ENCODE measurements around the gene MEGF6. TPM values are rescaled to one million over a fixed set of nuclear protein-coding genes. Genes with fewer than 3 reads are reported as not detected.

MEGF6 gene
- total and polyA plus RNA-seq, 2 experiments from 2014 or later: 11.6 to 21.9 TPM

DNA sequence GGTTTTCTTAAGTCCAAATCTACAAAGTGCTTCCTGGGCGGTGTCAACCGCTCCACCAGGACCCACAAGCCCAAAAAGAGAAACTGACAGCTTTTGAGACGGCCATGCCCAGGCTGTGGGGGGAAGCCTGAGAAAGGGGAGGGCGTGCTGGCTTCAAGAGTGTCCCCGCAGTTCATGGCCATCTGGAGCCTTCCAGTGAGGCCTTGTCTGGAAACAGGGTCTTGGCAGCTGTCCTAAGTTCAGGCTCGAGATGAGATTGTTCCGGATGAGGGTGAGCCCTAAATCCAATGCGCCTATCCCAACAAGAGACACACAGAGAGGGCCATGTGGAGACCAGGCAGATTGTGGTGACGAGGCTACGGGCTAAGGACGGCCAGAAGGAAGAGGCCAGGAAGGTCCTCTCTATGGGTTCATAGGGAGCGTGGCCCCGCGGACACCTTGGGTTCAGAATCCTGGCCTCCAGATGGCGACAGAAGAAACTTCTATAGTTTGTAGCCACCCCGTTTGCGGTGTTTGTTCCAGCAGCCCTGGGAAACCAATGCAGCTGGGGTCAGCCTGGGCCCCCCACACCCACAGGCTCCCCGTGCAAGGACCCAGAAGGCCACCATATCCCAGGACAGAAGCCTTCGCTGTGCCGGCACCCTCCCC is 86.6 kb downstream of the MEGF6 start:
- peaks cover 5% of the 10 kb centered on the region for H3K4me1 ChIP-seq (ENCODE audit: insufficient read depth)
- no peaks in the 10 kb centered on the region for H3K9me3 ChIP-seq (ENCODE audit: low read depth)
- DNase-seq (ENCODE audit: low spot score): no peak
- no peaks in the 10 kb centered on the region for H3K27me3 ChIP-seq
- H4K20me1 ChIP-seq (ENCODE audit: insufficient read depth, poor library complexity, severe bottlenecking): no peaks in the 10 kb centered on the region
- no peaks in the 10 kb centered on the region for H3K36me3 ChIP-seq (replicated peaks; ENCODE audit: insufficient read depth, low read depth)
- no peak overlapping the region for H3K27ac ChIP-seq
- H3K4me3 ChIP-seq: no peak overlapping the region
- H3K9me2 ChIP-seq (replicated peaks; ENCODE audit: insufficient read depth): no peaks in the 10 kb centered on the region
- no peak overlapping the region for H3K4me2 ChIP-seq
- TF ChIP-seq CTCF (IDR thresholded peaks at IDR 0.05; ENCODE audit: poor library complexity): no peak
- TF ChIP-seq EZH2 (IDR thresholded peaks at IDR 0.05; ENCODE audit: borderline replicate concordance): no peak
- no peak overlapping the region for H2AFZ ChIP-seq
- H3K79me2 ChIP-seq: no peaks in the 10 kb centered on the region
- 91% methylated on average over 20 of the region's 20 CpGs for WGBS (ENCODE audit: low lambda C conversion rate, missing lambda C conversion rate)

GRCh38 chr1:3523980-3524379 is 87.3 kb downstream of the MEGF6 start:
- Histone ChIP-seq H3K9me3 (ENCODE audit: low read depth) (no peaks in the 10 kb centered on the region), H4K20me1 (ENCODE audit: insufficient read depth, poor library complexity, severe bottlenecking) (no peaks in the 10 kb centered on the region), H3K4me1 (ENCODE audit: insufficient read depth) (peaks cover 5% of the 10 kb centered on the region), H3K27ac (no peak overlapping the region), H3K27me3 (no peaks in the 10 kb centered on the region), H3K4me2 (no peak overlapping the region), H3K36me3 (replicated peaks; ENCODE audit: insufficient read depth, low read depth) (no peaks in the 10 kb centered on the region), H2AFZ (no peak overlapping the region), H3K79me2 (no peaks in the 10 kb centered on the region), H3K9me2 (replicated peaks; ENCODE audit: insufficient read depth) (no peaks in the 10 kb centered on the region), H3K4me3 (no peak overlapping the region)
- 90% methylated on average over 13 of the region's 13 CpGs for WGBS (ENCODE audit: low lambda C conversion rate, missing lambda C conversion rate)
- no peak for DNase-seq (ENCODE audit: low spot score)
- no peak for TF ChIP-seq CTCF (IDR thresholded peaks at IDR 0.05; ENCODE audit: poor library complexity)
- no peak for TF ChIP-seq EZH2phosphoT487 (IDR thresholded peaks at IDR 0.05; ENCODE audit: low read depth, severe bottlenecking, unreplicated experiment)
- TF ChIP-seq EZH2 (IDR thresholded peaks at IDR 0.05; ENCODE audit: borderline replicate concordance): no peak

DNA sequence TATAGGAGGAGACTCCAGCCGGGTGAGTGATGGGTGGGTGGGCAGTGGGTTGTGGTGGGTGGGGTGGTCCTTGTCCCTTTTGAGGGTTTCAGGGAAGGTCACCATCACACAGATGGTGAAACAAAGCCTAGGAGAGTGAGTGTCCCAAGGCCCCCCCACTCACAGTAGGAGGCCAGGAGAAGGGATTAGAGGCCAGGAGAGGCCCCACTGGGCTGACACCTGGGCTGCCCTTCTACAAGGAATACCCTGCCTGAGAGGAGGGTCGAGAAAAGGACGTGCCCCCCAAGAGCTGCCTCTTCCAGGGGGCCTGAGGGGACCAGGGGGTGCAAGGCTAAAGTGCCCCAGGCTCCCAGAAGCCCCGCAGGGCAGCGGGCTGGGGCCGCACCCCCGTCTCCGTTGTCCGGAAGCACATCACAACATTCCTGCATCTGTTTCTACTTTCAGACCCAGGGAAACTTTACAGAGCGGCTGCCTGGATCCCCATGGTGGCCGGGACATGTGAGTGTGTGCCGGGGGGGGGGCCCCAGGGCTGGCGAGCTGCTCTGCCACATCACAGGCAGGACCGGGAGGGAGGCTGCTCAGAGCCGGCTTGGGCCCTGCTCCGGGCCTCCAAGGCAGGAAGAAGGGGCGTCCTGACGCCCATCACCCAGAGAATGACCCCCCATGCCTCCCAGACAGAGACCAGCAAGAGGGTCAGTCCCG is 88.6 kb downstream of the MEGF6 start:
- Histone ChIP-seq H3K4me2 (no peak overlapping the region), H3K79me2 (no peaks in the 10 kb centered on the region), H3K4me1 (ENCODE audit: insufficient read depth) (peaks cover 5% of the 10 kb centered on the region), H3K36me3 (replicated peaks; ENCODE audit: insufficient read depth, low read depth) (no peaks in the 10 kb centered on the region), H3K27ac (peak overlapping the region; percentile 60), H3K9me2 (replicated peaks; ENCODE audit: insufficient read depth) (no peaks in the 10 kb centered on the region), H3K9me3 (ENCODE audit: low read depth) (no peaks in the 10 kb centered on the region), H2AFZ (no peak overlapping the region), H3K27me3 (no peaks in the 10 kb centered on the region), H4K20me1 (ENCODE audit: insufficient read depth, poor library complexity, severe bottlenecking) (no peaks in the 10 kb centered on the region), H3K4me3 (no peak overlapping the region)
- 56% methylated on average over 16 of the region's 19 CpGs for WGBS (ENCODE audit: low lambda C conversion rate, missing lambda C conversion rate)
- TF ChIP-seq EZH2 (IDR thresholded peaks at IDR 0.05; ENCODE audit: borderline replicate concordance) (no peak), EZH2phosphoT487 (IDR thresholded peaks at IDR 0.05; ENCODE audit: low read depth, severe bottlenecking, unreplicated experiment) (no peak), CTCF (IDR thresholded peaks at IDR 0.05; ENCODE audit: poor library complexity) (no peak)
- peak; percentile 50 for DNase-seq (ENCODE audit: low spot score)

All from hepatocyte (in vitro differentiated cells).